Lung (tissue), 12 donors: ENCODE measurements around the gene ABHD13. TPM values are rescaled to one million over a fixed set of nuclear protein-coding genes. Genes with fewer than 3 reads are reported as not detected.

Experiments
- ATAC-seq: fragments of 200-7000 bp; cut with Tn5 transposase; one replicate; pipeline ENCODE4 v1.9.1; 2020; ENCODE audit warnings: moderate number of reproducible peaks; ENCODE audit not compliant: insufficient read depth, low FRiP score
- DNase-seq, 3 donors: peaks; one replicate each; pipeline ENCODE4 v3.0.0-alpha.2; 2013 to 2017
- H3K27ac ChIP-seq, 2 donors: one replicate each; pipeline ENCODE4 v1.5.1; 2013; ENCODE audit warnings: mild to moderate bottlenecking in 2 of 2, moderate library complexity in 2 of 2, control low read depth in 1 of 2, inconsistent platforms in 1 of 2, low read depth in 1 of 2, low read length in 1 of 2
- H3K27me3 ChIP-seq, 3 donors: one replicate each; pipeline ENCODE4 v1.5.1; 2013; ENCODE audit warnings: low read length in 2 of 3; ENCODE audit not compliant: control insufficient read depth in 3 of 3, insufficient read depth in 3 of 3
- H3K36me3 ChIP-seq, 4 donors: one replicate each; pipeline ENCODE4 v1.5.1; 2013; ENCODE audit warnings: low read length in 4 of 4, mild to moderate bottlenecking in 1 of 4, moderate library complexity in 1 of 4; ENCODE audit not compliant: control insufficient read depth in 4 of 4, insufficient read depth in 4 of 4
- H3K4me1 ChIP-seq, 5 donors: one replicate each; pipeline ENCODE4 v1.5.1; 2013; ENCODE audit warnings: low read length in 5 of 5, mild to moderate bottlenecking in 2 of 5, moderate library complexity in 1 of 5; ENCODE audit not compliant: control insufficient read depth in 5 of 5, insufficient read depth in 5 of 5
- H3K4me3 ChIP-seq: one replicate; pipeline ENCODE4 v1.5.1; 2013; ENCODE audit warnings: mild to moderate bottlenecking, control low read depth, moderate library complexity
- H3K9ac ChIP-seq, 2 donors: one replicate each; pipeline ENCODE4 v1.5.1; 2013; ENCODE audit warnings: low read length in 2 of 2, control low read depth in 1 of 2; ENCODE audit not compliant: insufficient read depth in 1 of 2
- H3K9me3 ChIP-seq, 4 donors: one replicate each; pipeline ENCODE4 v1.5.1; 2013; ENCODE audit warnings: low read length in 3 of 4, mild to moderate bottlenecking in 1 of 4, moderate library complexity in 1 of 4; ENCODE audit not compliant: control insufficient read depth in 4 of 4, insufficient read depth in 3 of 4
- CTCF ChIP-seq: IDR thresholded peaks from 2 replicates; pipeline ENCODE4 v1.5.1; 2012; ENCODE audit warnings: mild to moderate bottlenecking; ENCODE audit errors: control extremely low read depth, extremely low read depth
- WGBS, 2 donors: extraction: QIAGEN DNeasy Blood & Tissue Kit; methylation state at CpG; one replicate each; pipeline ENCODE4 v1.1.7; 2013; 5-methylcytosine and 5-hydroxymethylcytosine counted together
- polyA plus RNA-seq, 2 donors: library from polyadenylated mRNA; stranded (reverse); fragments of 200-250 nt; gene quantifications; one replicate each; pipeline ENCODE4 v1.2.1, GENCODE V29; 2013
- total RNA-seq, 2 donors: library from RNA; depleted of rRNA in 1 of 2; stranded (reverse); fragments of >200 nt in 1 of 2; gene quantifications; one replicate each; pipeline ENCODE4 v1.2.1, GENCODE V29; 2014 to 2021
- donor health status: control.
- donor health status: control.
- donor health status: Bipolar disorder and iron deficiency.
- donor health status: healthy.
- donor health status: DM: yes; HTN: yes; CAD: no.

ABHD13 gene
- total and polyA plus RNA-seq, 4 donors = 4.7 to 17.5 (median 8.3) TPM

DNA sequence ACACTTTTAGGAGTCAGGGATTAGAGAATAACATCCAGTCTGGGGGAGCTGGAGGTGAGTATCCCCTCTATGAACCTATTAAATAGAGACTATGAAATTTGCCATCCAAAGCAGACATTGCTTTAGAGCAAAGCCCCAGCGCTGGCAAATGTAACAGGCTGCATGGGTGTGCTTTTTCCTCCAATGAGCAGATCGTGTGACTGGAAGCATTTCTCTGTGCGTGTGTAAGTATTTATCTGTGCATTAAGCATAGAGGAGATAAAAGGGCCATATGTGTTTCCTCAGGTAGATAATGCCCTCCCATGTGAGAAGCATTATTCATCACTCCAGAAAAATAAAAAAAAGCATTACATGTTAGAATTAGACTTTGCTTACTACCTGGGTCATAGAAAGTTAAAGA, 52.2 kb downstream of the ABHD13 start:
- Histone ChIP-seq H3K9me3 (no peaks in the 10 kb centered on the region), H3K36me3 (no peaks in the 10 kb centered on the region)
- TF ChIP-seq CTCF = no peak

GRCh38 chr13:108272333-108272732, 54.1 kb downstream of the ABHD13 start:
- no peak overlapping the region for H3K9ac ChIP-seq
- H3K27ac ChIP-seq = no peak overlapping the region
- TF ChIP-seq CTCF = no peak
- ATAC-seq (no peak), DNase-seq (no peak)
- peaks cover 3 to 34% (median 14%) of the 10 kb centered on the region in 5 donors for H3K4me1 ChIP-seq
- no peaks in the 10 kb centered on the region for H3K9me3 ChIP-seq
- H3K4me3 ChIP-seq = no peak overlapping the region
- H3K36me3 ChIP-seq = no peaks in the 10 kb centered on the region
- no peaks in the 10 kb centered on the region for H3K27me3 ChIP-seq

More for the DNA sequence above, 52.2 kb downstream of the ABHD13 start:
- 28 to 49% methylated on average over 3 of the region's 3 CpGs for WGBS, 2 donors
- Histone ChIP-seq H3K4me3 (no peak overlapping the region), H3K27ac (peak overlapping the region in 1 of 2 donors; percentile 75), H3K27me3 (no peaks in the 10 kb centered on the region), H3K4me1 (peaks cover 0 to 30% (median 14%) of the 10 kb centered on the region in 5 donors), H3K9ac (peak overlapping the region in 1 of 2 donors; percentile 16)
- DNase-seq = peak in 1 of 3 donors; percentile 15
- no peak for ATAC-seq

- no peak overlapping the region for H3K4me3 ChIP-seq
- TF ChIP-seq CTCF = no peak
- no peaks in the 10 kb centered on the region for H3K9me3 ChIP-seq
- DNase-seq = no peak
- no peak overlapping the region for H3K27ac ChIP-seq
- H3K9ac ChIP-seq = no peak overlapping the region
- no peaks in the 10 kb centered on the region for H3K36me3 ChIP-seq
- ATAC-seq = no peak
- H3K27me3 ChIP-seq = no peaks in the 10 kb centered on the region
- peaks cover 3 to 32% (median 14%) of the 10 kb centered on the region in 5 donors for H3K4me1 ChIP-seq
- whole genome bisulfite sequencing, 2 donors = 69 to 86% methylated on average over 5 of the region's 5 CpGs
These were observed 55.4 kb downstream of the ABHD13 start for GRCh38 chr13:108273429-108274118.

DNA sequence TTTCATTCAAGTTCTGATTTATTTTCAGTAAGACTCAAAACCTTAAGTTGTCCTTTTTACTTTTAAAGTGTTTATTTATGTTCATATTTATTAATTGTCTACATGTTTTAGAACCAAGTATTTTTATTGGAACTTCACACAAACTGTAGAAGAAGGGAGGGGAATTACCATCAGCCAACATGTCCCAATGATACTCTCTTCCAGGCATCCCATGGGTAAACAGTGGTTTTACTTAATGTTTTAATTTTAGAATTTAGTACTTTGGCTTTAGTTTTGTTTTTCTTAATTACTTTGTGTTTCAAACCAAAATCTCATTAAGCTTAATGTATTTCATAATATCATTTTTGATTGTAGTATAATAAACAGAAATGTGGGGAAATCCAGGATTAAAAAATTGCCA, 56.5 kb downstream of the ABHD13 start:
- Histone ChIP-seq H3K4me1 (peaks cover 3 to 21% (median 6%) of the 10 kb centered on the region in 5 donors), H3K9ac (no peak overlapping the region), H3K4me3 (no peak overlapping the region), H3K36me3 (no peaks in the 10 kb centered on the region), H3K9me3 (no peaks in the 10 kb centered on the region), H3K27me3 (no peaks in the 10 kb centered on the region), H3K27ac (no peak overlapping the region)
- TF ChIP-seq CTCF = no peak
- ATAC-seq (no peak), DNase-seq (no peak)
